ENCODE data around the gene AP2S1. TPM values are rescaled to one million over a fixed set of nuclear protein-coding genes. Genes with fewer than 3 reads are reported as not detected.
A peak's percentile ranks its signal among the peaks of the same experiment; 100 is the strongest.

AP2S1 gene
- total RNA-seq: 100 to 1,000 TPM in 2 of 10 donors, 10 to 100 TPM in 8; 68.7 to 123 (median 79.0) TPM
- 100 to 1,000 TPM in 1 of 2 donors, 10 to 100 TPM in 1; 96.9 to 192 TPM for polyA plus RNA-seq
- long read RNA-seq, donor 1, transcript AP2S1-201 (5 exons, 935 nt): major isoform, 43 of 52 reads
- long read RNA-seq, donor 1, partial matches to known transcripts: 1 of 52 reads
- long read RNA-seq, donor 1, other reads (novel, unspliced or antisense): 5 of 52 reads
- long read RNA-seq, donor 2, transcript AP2S1-201 (5 exons, 935 nt): major isoform, 49 of 53 reads
- long read RNA-seq, donor 2, partial matches to known transcripts: 0 of 53 reads
- long read RNA-seq, donor 2, other reads (novel, unspliced or antisense): 2 of 53 reads
- long read RNA-seq, donor 3, transcript AP2S1-201 (5 exons, 935 nt): major isoform, 16 of 20 reads
- long read RNA-seq, donor 3, partial matches to known transcripts: 0 of 20 reads
- long read RNA-seq, donor 3, other reads (novel, unspliced or antisense): 2 of 20 reads

DNA sequence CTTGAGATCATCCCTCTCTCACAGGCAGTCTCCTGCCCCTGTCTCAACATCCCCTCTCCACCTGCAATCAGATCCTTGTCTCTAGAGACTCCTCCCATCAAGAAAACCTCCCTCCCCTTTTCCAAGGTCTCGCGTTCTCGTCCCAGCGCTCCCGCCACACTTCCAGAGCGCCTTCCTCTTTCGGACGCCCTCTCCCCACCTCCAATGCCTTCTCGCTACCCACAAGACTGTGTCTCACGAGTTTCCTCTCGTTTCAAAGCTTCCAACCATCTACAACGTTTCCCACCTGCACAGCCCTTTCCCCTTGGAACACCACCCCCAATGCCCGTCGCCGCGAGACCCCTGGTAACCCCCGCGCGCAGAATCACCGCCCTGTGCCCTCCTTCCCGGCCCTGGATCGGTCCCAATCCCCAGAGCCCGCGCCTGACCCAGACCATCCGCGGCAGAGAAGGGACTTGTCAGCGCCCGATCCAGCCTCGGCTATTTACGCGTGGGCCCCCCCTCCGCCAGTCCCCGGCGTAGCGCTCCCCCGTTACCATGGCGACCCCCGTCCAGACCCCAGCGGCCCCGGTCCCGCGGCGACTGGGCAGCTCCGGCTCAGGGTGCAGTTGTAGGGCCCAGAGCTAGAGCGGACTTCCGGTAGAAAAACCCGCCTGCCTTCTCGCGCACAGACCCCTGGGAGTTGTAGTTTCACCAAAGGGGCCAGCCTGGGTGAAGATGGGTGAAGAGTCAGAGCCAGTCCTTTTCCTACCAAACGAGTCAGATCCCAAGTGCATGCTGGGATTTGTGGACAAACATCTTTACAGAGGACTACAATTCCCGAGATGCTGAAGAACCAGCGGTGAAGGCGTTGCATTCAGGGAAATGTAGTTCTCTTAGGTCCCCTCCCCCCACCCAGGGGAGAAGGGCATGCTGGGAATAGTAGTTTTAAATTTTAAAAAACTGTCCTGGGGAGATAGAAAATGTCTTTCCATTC lies at the start of gene AP2S1:
Gene AP2S1 (minus strand): TSS at position 619 of the 976 bp plus-strand sequence. CDS start 80 bp downstream, at position 539.
- Histone ChIP-seq H3K27me3 (no peaks in the 10 kb centered on the region), H3K4me1 (peaks cover 6 to 36% (median 19%) of the 10 kb centered on the region in 9 donors), H3K36me3 (peaks cover 0 to 16% (median 0%) of the 10 kb centered on the region in 9 donors), H3K4me3 (peak within 1 kb of the TSS; percentile 57 to 96 (median 82)), H3K9me3 (no peaks in the 10 kb centered on the region), H3K27ac (peak within 1 kb of the TSS in 9 of 10 donors; percentile 77 to 93 (median 88))
- WGBS, 2 donors: 0 to 1% methylated on average over 53 of the region's 53 CpGs
- TF ChIP-seq, protein P1, sequence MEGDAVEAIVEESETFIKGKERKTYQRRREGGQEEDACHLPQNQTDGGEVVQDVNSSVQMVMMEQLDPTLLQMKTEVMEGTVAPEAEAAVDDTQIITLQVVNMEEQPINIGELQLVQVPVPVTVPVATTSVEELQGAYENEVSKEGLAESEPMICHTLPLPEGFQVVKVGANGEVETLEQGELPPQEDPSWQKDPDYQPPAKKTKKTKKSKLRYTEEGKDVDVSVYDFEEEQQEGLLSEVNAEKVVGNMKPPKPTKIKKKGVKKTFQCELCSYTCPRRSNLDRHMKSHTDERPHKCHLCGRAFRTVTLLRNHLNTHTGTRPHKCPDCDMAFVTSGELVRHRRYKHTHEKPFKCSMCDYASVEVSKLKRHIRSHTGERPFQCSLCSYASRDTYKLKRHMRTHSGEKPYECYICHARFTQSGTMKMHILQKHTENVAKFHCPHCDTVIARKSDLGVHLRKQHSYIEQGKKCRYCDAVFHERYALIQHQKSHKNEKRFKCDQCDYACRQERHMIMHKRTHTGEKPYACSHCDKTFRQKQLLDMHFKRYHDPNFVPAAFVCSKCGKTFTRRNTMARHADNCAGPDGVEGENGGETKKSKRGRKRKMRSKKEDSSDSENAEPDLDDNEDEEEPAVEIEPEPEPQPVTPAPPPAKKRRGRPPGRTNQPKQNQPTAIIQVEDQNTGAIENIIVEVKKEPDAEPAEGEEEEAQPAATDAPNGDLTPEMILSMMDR (IDR thresholded peaks at IDR 0.05): peak in 1 of 9 donors; percentile 16
- ATAC-seq: peak; percentile 96 to 98 (median 96)
- DNase-seq: peak; percentile 89 to 98
- intact Hi-C loops (cut with DNase I): loop anchor here in 6 of 10 donors (5.0 to 10.0 kb wide), 3 partner anchors 254 to 264 kb away; partner anchors contain the start of gene ZC3H4 (in 5 of the 6)

DNA sequence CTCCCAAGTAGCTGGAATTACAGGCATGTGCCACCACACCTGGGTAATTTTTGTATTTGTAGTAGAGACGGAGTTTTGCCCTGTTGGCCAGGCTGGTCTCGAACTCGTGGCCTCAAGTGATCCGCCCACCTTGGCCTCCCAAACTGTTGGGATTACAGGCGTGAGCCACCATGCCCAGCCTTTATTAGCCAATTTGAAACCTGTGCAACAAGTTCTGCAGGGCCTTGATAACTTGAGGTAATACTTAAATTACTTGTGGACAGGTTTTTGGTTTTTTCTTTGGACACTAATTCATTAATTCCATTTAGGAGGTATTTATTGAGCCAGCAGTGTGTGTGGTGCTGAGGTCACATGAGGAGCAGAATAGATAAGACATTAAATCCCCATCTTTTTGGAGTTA lies 49.7 kb upstream of the AP2S1 start:
- WGBS, 2 donors: 98% methylated on average over 5 of the region's 5 CpGs

DNA sequence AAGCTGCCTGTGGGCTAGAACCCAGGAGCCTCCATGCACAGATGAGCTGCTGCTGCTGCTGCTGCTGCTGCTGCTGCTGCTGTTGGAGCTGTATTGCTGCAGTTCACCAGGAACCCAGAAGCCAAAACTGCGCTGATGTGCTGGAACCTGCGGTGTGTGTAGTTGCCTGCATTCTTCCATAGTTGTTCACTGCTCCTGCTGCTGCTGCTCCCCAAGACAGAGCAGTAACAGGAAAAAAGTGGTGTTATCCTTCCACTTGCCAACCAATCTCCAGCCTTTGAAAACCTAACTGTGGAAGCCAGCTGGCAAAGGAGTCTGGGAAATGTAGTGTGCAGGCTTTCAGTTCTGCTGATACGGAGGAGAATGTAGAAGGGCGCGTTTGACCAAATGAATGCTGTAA lies 48.1 kb upstream of the AP2S1 start:
- TF ChIP-seq, protein P1 (IDR thresholded peaks at IDR 0.05): no peak
- 46 to 50% methylated on average over 5 of the region's 5 CpGs for WGBS, 2 donors

More for the DNA sequence above, 49.7 kb upstream of the AP2S1 start:
- H3K4me3 ChIP-seq: no peak overlapping the region
- no peak overlapping the region for H3K27ac ChIP-seq
- intact Hi-C loops (cut with DNase I): no loop called here
- H3K36me3 ChIP-seq: no peaks in the 10 kb centered on the region
- no peak for DNase-seq
- peaks cover 12 to 72% (median 51%) of the 10 kb centered on the region in 9 donors for H3K4me1 ChIP-seq
- H3K27me3 ChIP-seq: no peaks in the 10 kb centered on the region
- TF ChIP-seq, protein P1 (IDR thresholded peaks at IDR 0.05): no peak
- H3K9me3 ChIP-seq: no peaks in the 10 kb centered on the region
- no peak for ATAC-seq

More for the DNA sequence above, 48.1 kb upstream of the AP2S1 start:
- no peaks in the 10 kb centered on the region for H3K9me3 ChIP-seq
- peak in 1 of 2 donors; percentile 34 for DNase-seq
- ATAC-seq: peak in 7 of 8 donors; percentile 40 to 70 (median 54)
- intact Hi-C loops (cut with DNase I): no loop called here
- no peak overlapping the region for H3K4me3 ChIP-seq
- H3K36me3 ChIP-seq: no peaks in the 10 kb centered on the region
- peaks cover 9 to 65% (median 45%) of the 10 kb centered on the region in 9 donors for H3K4me1 ChIP-seq
- peak overlapping the region in 1 of 10 donors; percentile 26 for H3K27ac ChIP-seq
- H3K27me3 ChIP-seq: no peaks in the 10 kb centered on the region

All from heart right ventricle (tissue), 16 donors.